Measurements from ENCODE around the gene TPO. TPM values are rescaled to one million over a fixed set of nuclear protein-coding genes. Genes with fewer than 3 reads are reported as not detected.
"Not testable (repeated sequence)": the region's sequence is repeated elsewhere in the genome, so short reads cannot be mapped to it uniquely, and the experiment has no call there.

TPO gene
- total RNA-seq, 1 donor from 2014 or later: not detected

DNA sequence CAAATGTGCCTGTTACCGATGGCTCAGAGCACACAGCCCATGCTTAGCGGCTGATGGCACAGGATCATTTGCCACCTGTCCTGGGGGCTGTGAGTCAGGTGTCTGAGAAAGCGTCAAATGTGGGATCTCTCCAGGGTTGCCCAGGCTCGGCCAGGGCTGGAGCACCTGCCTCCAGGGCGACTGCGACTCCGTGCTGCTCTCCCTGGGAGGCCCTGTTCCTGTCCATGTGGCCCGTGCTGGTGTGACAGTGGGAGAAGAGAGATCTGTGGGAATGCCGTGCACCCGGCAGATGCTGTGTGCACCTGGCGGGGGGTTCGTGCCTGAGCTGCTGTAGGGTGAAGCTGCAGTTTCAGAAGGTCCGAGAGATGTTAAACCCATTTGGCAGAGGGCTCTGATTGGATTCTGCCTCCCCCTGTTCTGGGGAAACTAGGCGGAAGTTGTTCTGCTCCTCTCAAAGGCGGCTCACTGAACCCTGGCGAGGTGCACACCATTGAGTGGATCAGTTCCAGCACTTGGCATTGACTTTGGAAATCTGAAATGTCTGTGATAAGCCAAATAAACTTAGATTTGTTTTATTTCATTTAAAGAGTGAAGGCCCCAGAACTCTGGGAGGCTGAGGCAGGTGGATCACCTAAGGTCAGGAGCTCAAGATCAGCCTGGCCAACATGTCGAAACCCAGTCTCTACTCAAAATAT, 34.7 kb upstream of the TPO start:
- H3K4me3 ChIP-seq (ENCODE audit: low read length in 3 of 3): no peak overlapping the region
- no peaks in the 10 kb centered on the region for H3K9me3 ChIP-seq (ENCODE audit: control insufficient read depth in 3 of 3, low read length in 3 of 3)
- peaks cover 0 to 12% (median 0%) of the 10 kb centered on the region in 3 donors for H3K27me3 ChIP-seq (ENCODE audit: control insufficient read depth in 3 of 3, insufficient read depth in 3 of 3, low read length in 3 of 3)
- peaks cover 0 to 2% (median 0%) of the 10 kb centered on the region in 3 donors for H3K4me1 ChIP-seq (ENCODE audit: control insufficient read depth in 3 of 3, insufficient read depth in 3 of 3, low read length in 3 of 3)
- no peak overlapping the region for H3K9ac ChIP-seq (ENCODE audit: low read depth in 1 of 3, low read length in 3 of 3)
- H3K36me3 ChIP-seq (ENCODE audit: control insufficient read depth in 3 of 3, insufficient read depth in 3 of 3, low read length in 3 of 3): no peaks in the 10 kb centered on the region
- H3K27ac ChIP-seq (ENCODE audit: low read depth, low read length): no peak overlapping the region

DNA sequence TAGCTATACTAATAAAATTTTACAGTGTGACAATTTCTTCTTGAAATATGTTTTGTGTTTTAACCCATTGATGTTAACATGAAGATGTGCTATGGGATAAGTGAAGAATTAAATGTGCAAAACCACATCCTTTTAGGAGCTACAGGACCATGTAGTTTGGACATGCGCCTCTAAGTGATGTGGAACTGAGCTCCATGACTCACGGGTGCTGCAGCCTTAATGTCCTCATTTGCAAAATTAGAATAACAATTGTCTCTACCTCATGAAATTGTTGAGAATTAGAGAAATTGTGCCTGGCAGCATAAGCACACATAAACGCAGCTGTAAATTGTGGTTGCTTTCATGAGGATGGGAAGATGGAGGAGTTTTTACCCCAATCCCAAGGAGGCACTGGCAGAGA, 31.6 kb upstream of the TPO start:
- Histone ChIP-seq H3K9me3 (ENCODE audit: control insufficient read depth in 3 of 3, low read length in 3 of 3) (no peaks in the 10 kb centered on the region), H3K9ac (ENCODE audit: low read depth in 1 of 3, low read length in 3 of 3) (no peak overlapping the region), H3K27ac (ENCODE audit: low read depth, low read length) (no peak overlapping the region)

DNA sequence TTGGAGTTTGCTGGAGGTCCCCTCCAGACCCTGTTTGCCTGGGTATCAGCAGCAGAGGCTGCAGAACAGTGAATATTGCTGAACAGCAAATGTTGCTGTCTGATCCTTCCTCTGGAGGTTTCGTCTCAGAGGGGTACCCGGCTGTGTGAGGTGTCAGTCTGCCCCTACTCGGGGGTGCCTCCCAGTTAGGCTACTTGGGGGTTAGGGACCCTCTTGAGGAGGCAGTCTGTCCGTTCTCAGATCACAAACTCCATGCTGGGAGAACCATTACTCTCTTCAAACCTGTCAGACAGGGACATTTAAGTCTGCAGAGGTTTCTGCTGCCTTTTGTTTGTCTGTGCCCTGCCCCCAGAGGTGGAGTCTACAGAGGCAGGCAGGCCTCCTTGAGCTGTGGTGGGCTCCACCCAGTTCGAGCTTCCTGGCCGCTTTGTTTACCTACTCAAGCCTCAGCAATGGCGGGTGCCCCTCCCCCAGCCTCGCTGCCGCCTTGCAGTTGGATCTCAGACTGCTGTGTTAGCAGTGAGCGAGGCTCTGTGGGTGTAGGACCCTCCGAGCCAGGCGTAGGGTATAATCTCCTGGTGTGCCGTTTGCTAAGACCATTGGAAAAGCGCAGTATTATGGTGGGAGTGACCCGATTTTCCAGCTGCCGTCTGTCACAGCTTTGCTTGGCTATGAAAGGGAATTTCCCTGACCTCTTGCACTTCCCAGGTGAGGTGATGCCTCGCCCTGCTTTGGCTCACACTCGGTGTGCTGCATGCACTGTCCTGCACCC, 25.1 kb upstream of the TPO start:
- not testable (repeated sequence) for H3K4me1 ChIP-seq (ENCODE audit: control insufficient read depth in 3 of 3, insufficient read depth in 3 of 3, low read length in 3 of 3); H3K36me3 ChIP-seq (ENCODE audit: control insufficient read depth in 3 of 3, insufficient read depth in 3 of 3, low read length in 3 of 3); H3K4me3 ChIP-seq (ENCODE audit: low read length in 3 of 3); H3K27me3 ChIP-seq (ENCODE audit: control insufficient read depth in 3 of 3, insufficient read depth in 3 of 3, low read length in 3 of 3); H3K9me3 ChIP-seq (ENCODE audit: control insufficient read depth in 3 of 3, low read length in 3 of 3); H3K9ac ChIP-seq (ENCODE audit: low read depth in 1 of 3, low read length in 3 of 3); H3K27ac ChIP-seq (ENCODE audit: low read depth, low read length)

More for the DNA sequence above, 31.6 kb upstream of the TPO start:
- no peaks in the 10 kb centered on the region for H3K4me1 ChIP-seq (ENCODE audit: control insufficient read depth in 3 of 3, insufficient read depth in 3 of 3, low read length in 3 of 3)
- H3K27me3 ChIP-seq (ENCODE audit: control insufficient read depth in 3 of 3, insufficient read depth in 3 of 3, low read length in 3 of 3): peaks cover 0 to 8% (median 0%) of the 10 kb centered on the region in 3 donors
- H3K4me3 ChIP-seq (ENCODE audit: low read length in 3 of 3): no peak overlapping the region
- H3K36me3 ChIP-seq (ENCODE audit: control insufficient read depth in 3 of 3, insufficient read depth in 3 of 3, low read length in 3 of 3): no peaks in the 10 kb centered on the region

DNA sequence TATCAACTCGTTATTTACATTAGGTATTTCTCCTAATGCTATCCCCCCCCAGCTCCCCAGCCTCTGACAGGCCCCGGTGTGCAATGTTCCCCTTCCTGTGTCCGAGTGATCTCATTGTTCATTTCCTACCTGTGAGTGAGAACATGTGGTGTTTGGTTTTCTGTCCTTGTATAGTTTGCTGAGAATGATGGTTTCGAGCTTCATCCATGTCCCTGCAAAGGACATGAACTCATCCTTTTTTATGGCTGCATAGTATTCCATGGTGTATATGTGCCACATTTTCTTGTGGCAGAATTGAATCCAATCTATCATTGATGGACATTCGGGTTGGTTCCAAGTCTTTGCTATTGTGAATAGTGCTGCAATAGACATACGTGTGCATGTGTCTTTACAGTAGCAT, 23.1 kb upstream of the TPO start:
- H3K27ac ChIP-seq (ENCODE audit: low read depth, low read length); H3K4me1 ChIP-seq (ENCODE audit: control insufficient read depth in 3 of 3, insufficient read depth in 3 of 3, low read length in 3 of 3); H3K4me3 ChIP-seq (ENCODE audit: low read length in 3 of 3); H3K36me3 ChIP-seq (ENCODE audit: control insufficient read depth in 3 of 3, insufficient read depth in 3 of 3, low read length in 3 of 3); H3K27me3 ChIP-seq (ENCODE audit: control insufficient read depth in 3 of 3, insufficient read depth in 3 of 3, low read length in 3 of 3); H3K9me3 ChIP-seq (ENCODE audit: control insufficient read depth in 3 of 3, low read length in 3 of 3); H3K9ac ChIP-seq (ENCODE audit: low read depth in 1 of 3, low read length in 3 of 3): not testable (repeated sequence)

DNA sequence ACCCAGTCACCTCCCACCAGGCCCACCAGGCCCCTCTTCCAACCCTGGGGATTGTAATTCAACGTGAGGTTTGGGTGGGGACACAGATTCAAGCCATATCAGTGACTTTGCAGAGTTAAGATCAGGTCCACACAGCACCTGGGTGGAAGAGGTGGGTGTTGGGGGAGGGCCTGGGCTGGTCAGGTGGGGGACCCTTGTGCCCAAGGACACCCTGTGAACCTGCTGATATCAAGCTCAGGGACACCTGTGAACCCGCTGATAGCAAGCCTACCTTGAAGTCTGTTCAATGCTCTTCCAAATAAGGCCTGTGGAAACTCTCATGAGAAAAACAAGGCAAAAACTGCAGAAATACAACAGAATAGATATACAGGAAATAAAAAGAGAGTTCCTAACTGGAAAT, 19.9 kb upstream of the TPO start:
- H3K27ac ChIP-seq (ENCODE audit: low read depth, low read length): no peak overlapping the region
- no peaks in the 10 kb centered on the region for H3K36me3 ChIP-seq (ENCODE audit: control insufficient read depth in 3 of 3, insufficient read depth in 3 of 3, low read length in 3 of 3)
- H3K4me1 ChIP-seq (ENCODE audit: control insufficient read depth in 3 of 3, insufficient read depth in 3 of 3, low read length in 3 of 3): no peaks in the 10 kb centered on the region
- no peak overlapping the region for H3K9ac ChIP-seq (ENCODE audit: low read depth in 1 of 3, low read length in 3 of 3)
- no peak overlapping the region for H3K4me3 ChIP-seq (ENCODE audit: low read length in 3 of 3)
- no peaks in the 10 kb centered on the region for H3K27me3 ChIP-seq (ENCODE audit: control insufficient read depth in 3 of 3, insufficient read depth in 3 of 3, low read length in 3 of 3)
- H3K9me3 ChIP-seq (ENCODE audit: control insufficient read depth in 3 of 3, low read length in 3 of 3): no peaks in the 10 kb centered on the region

DNA sequence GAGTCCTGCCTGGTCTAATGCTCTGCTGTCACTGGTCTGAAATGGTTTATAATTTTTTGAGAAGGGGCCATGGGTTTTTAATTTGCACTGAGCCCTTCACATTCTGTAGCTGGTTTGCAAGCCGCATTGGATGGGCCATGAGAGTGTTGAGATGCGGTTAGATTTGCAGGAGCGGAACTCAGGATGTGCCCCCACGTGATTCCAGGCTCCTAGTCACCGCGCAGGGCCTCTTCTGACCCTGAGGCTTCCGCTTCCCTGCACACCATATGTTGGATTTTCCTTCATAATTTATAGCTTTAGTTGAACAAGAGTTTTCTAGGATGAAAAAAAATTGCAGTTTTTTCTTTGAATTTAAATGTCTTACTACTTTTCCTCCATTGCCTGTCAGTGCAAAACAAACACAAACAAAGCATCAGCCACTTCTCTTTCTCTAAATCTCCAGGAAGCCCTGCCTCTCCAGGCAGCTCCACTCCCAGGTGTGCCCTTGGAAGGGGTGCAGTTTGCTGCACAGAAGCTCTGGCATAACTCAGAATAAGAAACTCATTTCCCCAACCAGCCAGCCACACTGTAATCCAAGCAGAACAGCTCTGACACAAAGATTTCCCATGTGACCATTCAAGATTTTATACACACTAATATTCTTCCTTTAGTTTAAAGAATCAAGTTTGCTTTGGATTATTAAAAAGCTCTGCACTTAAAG, 18.4 kb upstream of the TPO start:
- Histone ChIP-seq H3K36me3 (ENCODE audit: control insufficient read depth in 3 of 3, insufficient read depth in 3 of 3, low read length in 3 of 3) (no peaks in the 10 kb centered on the region), H3K4me3 (ENCODE audit: low read length in 3 of 3) (no peak overlapping the region), H3K4me1 (ENCODE audit: control insufficient read depth in 3 of 3, insufficient read depth in 3 of 3, low read length in 3 of 3) (no peaks in the 10 kb centered on the region), H3K9ac (ENCODE audit: low read depth in 1 of 3, low read length in 3 of 3) (no peak overlapping the region), H3K27me3 (ENCODE audit: control insufficient read depth in 3 of 3, insufficient read depth in 3 of 3, low read length in 3 of 3) (no peaks in the 10 kb centered on the region), H3K27ac (ENCODE audit: low read depth, low read length) (no peak overlapping the region), H3K9me3 (ENCODE audit: control insufficient read depth in 3 of 3, low read length in 3 of 3) (no peaks in the 10 kb centered on the region)

DNA sequence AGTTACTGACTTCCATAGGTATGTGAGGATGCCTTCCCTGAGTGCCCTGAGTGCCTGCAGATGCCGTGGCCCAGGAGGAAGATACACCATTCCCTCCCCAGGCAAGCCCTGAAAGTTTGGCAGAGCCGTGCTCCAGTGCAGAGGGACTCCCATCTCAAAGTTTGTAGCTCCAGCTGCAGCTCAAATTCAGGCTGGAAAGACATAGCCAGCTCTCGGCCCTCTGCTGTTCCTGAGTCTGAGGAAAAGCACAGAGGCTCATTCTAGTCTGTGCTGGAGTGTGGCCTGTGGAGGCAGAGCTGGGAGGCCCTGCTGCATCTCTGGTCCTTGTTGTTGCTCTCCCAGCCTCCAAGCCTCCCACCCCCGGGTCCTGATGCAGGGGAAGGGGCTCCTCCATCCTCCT, 15.9 kb upstream of the TPO start:
- H3K9me3 ChIP-seq (ENCODE audit: control insufficient read depth in 3 of 3, low read length in 3 of 3): no peaks in the 10 kb centered on the region
- H3K9ac ChIP-seq (ENCODE audit: low read depth in 1 of 3, low read length in 3 of 3): no peak overlapping the region
- no peaks in the 10 kb centered on the region for H3K36me3 ChIP-seq (ENCODE audit: control insufficient read depth in 3 of 3, insufficient read depth in 3 of 3, low read length in 3 of 3)
- H3K27me3 ChIP-seq (ENCODE audit: control insufficient read depth in 3 of 3, insufficient read depth in 3 of 3, low read length in 3 of 3): no peaks in the 10 kb centered on the region
- H3K4me1 ChIP-seq (ENCODE audit: control insufficient read depth in 3 of 3, insufficient read depth in 3 of 3, low read length in 3 of 3): no peaks in the 10 kb centered on the region
- no peak overlapping the region for H3K27ac ChIP-seq (ENCODE audit: low read depth, low read length)
- H3K4me3 ChIP-seq (ENCODE audit: low read length in 3 of 3): no peak overlapping the region

DNA sequence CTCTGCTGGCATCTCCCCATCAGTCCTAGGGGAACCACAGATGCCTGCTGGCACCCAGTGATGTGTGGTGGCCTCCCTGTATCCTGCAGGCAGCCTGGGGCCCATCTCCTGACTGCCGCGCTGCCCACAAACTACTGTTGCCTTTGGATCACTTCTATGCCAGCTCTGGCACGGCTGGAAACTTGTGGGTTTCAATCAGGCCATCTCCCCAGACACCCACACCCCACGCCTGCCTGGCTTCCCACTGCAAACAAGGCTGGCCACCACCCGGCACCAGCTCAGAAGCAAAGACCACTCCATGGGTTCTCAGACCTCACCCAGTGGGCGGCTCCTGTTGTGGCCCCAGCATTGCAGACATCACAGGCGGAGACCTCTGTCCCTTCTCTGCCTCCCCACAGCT, 15.1 kb upstream of the TPO start:
- H3K36me3 ChIP-seq (ENCODE audit: control insufficient read depth in 3 of 3, insufficient read depth in 3 of 3, low read length in 3 of 3): no peaks in the 10 kb centered on the region
- no peak overlapping the region for H3K4me3 ChIP-seq (ENCODE audit: low read length in 3 of 3)
- peaks cover 0 to under 1% (median 0%) of the 10 kb centered on the region in 3 donors for H3K27me3 ChIP-seq (ENCODE audit: control insufficient read depth in 3 of 3, insufficient read depth in 3 of 3, low read length in 3 of 3)
- H3K9ac ChIP-seq (ENCODE audit: low read depth in 1 of 3, low read length in 3 of 3): no peak overlapping the region
- H3K27ac ChIP-seq (ENCODE audit: low read depth, low read length): no peak overlapping the region
- no peaks in the 10 kb centered on the region for H3K4me1 ChIP-seq (ENCODE audit: control insufficient read depth in 3 of 3, insufficient read depth in 3 of 3, low read length in 3 of 3)
- no peaks in the 10 kb centered on the region for H3K9me3 ChIP-seq (ENCODE audit: control insufficient read depth in 3 of 3, low read length in 3 of 3)

DNA sequence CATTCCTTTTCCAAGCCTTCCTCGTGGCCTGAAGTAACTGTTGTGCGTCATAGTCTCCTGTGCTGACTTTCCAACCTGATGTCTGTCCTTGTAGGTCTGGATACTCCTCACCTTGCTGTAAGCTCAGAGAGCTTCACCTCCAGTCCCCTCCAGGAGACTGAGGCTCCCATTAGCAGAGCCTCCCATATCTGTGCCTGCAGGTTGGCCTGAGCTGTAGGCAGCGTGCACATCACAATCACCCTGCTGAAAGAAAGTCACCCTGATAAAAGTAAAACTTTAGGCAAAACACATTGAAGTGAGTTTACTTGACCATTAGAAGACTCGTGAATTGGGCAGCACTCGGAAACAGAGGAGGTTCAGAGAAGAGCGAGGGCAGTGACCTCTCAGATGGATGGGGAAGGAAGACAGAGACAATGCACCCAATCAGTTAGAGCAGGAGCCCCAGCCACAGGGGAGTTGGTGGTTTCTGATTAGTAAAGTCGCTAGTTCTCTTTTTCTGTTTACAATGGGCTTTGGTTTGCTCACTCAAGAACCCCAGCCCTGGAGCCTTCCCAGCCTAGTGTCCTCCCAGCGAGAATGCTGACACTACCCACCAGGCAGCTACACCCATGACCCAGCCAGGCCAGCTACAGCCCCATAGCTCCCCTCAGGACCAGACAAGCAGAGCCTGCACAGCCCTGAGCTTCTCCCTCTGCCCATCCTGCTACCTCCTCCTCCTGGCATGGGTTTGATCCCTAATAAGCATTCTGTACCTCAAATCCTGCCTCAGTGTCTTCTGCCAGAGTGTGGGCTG, 12.1 kb upstream of the TPO start:
- H3K9me3 ChIP-seq (ENCODE audit: control insufficient read depth in 3 of 3, low read length in 3 of 3): no peaks in the 10 kb centered on the region
- H3K27ac ChIP-seq (ENCODE audit: low read depth, low read length): no peak overlapping the region
- no peak overlapping the region for H3K9ac ChIP-seq (ENCODE audit: low read depth in 1 of 3, low read length in 3 of 3)
- H3K27me3 ChIP-seq (ENCODE audit: control insufficient read depth in 3 of 3, insufficient read depth in 3 of 3, low read length in 3 of 3): peaks cover 0 to 7% (median 0%) of the 10 kb centered on the region in 3 donors
- H3K4me1 ChIP-seq (ENCODE audit: control insufficient read depth in 3 of 3, insufficient read depth in 3 of 3, low read length in 3 of 3): no peaks in the 10 kb centered on the region
- no peaks in the 10 kb centered on the region for H3K36me3 ChIP-seq (ENCODE audit: control insufficient read depth in 3 of 3, insufficient read depth in 3 of 3, low read length in 3 of 3)
- H3K4me3 ChIP-seq (ENCODE audit: low read length in 3 of 3): no peak overlapping the region

Data from skeletal muscle tissue (tissue), 4 donors.